ENCODE results near the gene C16orf95.

Gene C16orf95

DNA sequence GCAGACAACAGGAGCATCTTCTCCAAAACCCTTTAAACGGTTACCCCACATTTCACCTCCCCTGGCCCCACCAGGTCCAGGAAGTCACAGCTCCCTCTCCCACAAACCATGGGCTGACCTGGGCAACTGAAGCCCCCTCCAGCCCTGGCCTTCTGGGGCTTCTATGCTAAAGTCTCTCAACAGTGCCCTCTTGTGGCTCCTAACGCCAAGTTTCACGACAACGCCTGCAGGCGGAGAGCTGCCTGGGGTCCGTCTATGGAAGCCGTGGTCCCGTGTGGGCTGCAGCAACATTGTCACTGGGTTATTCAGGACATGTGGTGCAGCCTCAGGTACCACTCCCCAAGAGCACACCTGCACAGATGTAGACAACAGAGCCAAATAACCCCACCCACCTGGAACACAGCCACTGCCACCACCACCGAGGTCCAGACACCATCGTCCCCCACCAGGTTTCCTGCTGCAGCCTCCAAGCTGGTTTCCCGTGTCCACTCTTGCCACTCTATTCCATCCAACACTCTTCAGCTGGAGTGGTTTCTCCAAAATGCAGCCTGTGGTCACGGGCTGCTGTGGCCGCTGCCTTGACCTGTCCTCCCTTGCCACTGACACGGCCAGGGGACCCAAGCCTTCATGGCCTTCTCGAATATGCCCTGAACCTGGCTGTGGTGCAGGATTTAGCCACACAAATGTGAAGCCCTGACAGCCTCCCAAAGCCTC is 19.1 kb downstream of the C16orf95 start:
- Mint-ChIP-seq H3K36me3 (peaks cover 5% of the 10 kb centered on the region), H3K9me3 (no peaks in the 10 kb centered on the region), H3K27ac (peak overlapping the region; percentile 36), H3K4me3 (no peak overlapping the region), H3K4me1 (peaks cover 15% of the 10 kb centered on the region)
- DNase-seq (ENCODE audit: low spot score in 2 of 2), result peak; percentile 19 to 71
- peak; percentile 55 for ATAC-seq

DNA sequence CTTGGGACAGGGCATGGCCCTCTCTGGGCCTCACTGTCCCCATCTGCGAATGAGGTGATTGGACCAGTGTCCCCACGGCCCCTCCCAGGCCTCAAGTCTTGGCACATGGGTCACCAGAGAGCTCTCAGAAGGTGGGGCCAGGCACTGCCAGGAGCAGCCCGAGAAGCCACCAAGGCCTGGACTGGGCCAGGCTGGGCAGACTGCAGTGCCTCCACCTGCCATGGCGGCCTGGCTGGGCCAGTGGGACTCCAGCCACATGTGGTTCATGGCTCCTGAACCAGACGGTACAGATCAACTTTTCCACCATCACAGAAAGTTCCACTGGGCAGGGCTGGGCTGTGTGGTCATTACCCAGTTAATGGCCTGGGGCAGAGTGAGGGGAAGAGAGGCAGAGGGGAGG is 19.8 kb downstream of the C16orf95 start:
- Mint-ChIP-seq H3K27ac (no peak overlapping the region), H3K4me3 (no peak overlapping the region), H3K4me1 (peaks cover 15% of the 10 kb centered on the region), H3K9me3 (no peaks in the 10 kb centered on the region), H3K36me3 (peaks cover 5% of the 10 kb centered on the region)
- ATAC-seq (peak; percentile 17), DNase-seq (ENCODE audit: low spot score in 2 of 2) (no peak)

DNA sequence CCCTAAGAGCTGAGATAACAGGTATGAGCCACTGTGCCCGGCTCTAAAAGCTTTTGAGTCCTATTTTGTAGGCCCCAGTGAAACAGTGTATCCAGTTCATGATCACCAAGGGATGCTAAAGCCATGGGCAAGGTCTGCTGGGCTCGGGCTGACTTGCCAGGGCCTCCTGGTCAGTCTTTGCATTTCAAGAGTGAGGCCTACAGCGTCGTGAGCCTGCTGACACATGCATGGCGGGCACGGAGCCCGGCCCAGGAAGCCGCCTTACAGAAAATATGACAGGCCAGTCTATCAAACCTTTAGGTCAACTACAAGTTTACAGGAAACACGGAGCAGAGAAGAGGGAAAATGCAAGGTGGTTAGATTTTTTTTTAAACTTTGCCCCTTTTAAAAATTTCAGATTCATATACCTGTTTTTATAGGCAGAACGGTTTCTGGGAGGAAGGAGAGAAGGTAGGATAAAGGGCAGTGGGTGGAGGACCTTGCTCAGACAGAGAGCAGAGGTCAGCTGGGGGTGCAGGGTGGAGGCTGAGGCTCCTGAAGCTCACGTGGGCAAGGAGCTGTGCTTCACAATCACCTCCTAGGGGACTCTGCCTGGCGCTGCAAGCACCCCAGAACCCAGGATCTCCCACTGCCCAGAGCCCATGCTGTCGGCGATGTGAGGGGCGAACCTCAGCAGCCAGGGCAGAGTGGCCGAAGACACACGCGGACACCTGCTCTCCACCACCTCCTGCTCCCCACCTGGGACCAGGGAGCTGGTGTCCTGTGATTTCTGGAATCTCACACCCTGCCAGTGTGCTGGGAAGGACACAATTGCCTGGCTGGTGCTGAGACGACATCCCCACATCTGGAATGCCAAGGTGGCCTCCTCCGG is 21.3 kb downstream of the C16orf95 start:
- peaks cover 5% of the 10 kb centered on the region for H3K36me3 Mint-ChIP-seq
- no peak for DNase-seq (ENCODE audit: low spot score in 2 of 2)
- H3K9me3 Mint-ChIP-seq, result peaks cover 2% of the 10 kb centered on the region
- H3K27ac Mint-ChIP-seq, result no peak overlapping the region
- H3K4me1 Mint-ChIP-seq, result peaks cover 15% of the 10 kb centered on the region
- ATAC-seq, result no peak
- H3K4me3 Mint-ChIP-seq, result no peak overlapping the region

- no peak overlapping the region for H3K4me3 Mint-ChIP-seq
- H3K4me1 Mint-ChIP-seq, result peaks cover 15% of the 10 kb centered on the region
- peaks cover 5% of the 10 kb centered on the region for H3K36me3 Mint-ChIP-seq
- no peak for DNase-seq (ENCODE audit: low spot score in 2 of 2)
- no peak overlapping the region for H3K27ac Mint-ChIP-seq
- peak; percentile 47 for ATAC-seq
- H3K9me3 Mint-ChIP-seq, result peaks cover 2% of the 10 kb centered on the region
Observed at GRCh38 chr16:87295259-87295658, 21.9 kb downstream of the C16orf95 start.

DNA sequence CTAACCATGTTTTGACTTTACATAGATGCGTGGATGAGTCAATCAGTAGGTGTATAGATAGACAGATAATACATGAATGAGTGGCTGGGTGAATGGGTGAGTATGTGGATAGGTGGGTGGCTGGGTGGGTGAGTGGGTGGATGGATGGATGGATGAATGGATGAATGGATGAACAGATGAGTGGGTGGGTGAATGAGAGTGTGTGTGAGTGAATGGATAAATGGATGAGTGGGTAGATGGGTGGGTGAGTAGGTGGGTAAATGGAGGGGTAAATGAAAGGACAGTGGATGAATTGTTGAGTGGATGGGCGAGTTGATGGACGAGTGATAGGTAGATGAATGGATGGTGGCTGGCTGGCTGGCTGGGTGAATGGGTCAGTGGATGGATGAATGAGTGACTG is 23.2 kb downstream of the C16orf95 start:
- H3K4me1 Mint-ChIP-seq, result peaks cover 15% of the 10 kb centered on the region
- no peak for DNase-seq (ENCODE audit: low spot score in 2 of 2)
- H3K4me3 Mint-ChIP-seq, result no peak overlapping the region
- no peak overlapping the region for H3K27ac Mint-ChIP-seq
- H3K9me3 Mint-ChIP-seq, result peaks cover 2% of the 10 kb centered on the region
- peaks cover 5% of the 10 kb centered on the region for H3K36me3 Mint-ChIP-seq
- no peak for ATAC-seq

- Mint-ChIP-seq H3K9me3 (peaks cover 4% of the 10 kb centered on the region), H3K27ac (no peak overlapping the region), H3K4me1 (no peaks in the 10 kb centered on the region), H3K4me3 (no peak overlapping the region), H3K36me3 (no peaks in the 10 kb centered on the region)
- ATAC-seq (no peak), DNase-seq (ENCODE audit: low spot score in 2 of 2) (no peak)
Observed at GRCh38 chr16:87291944-87292343, 25.2 kb downstream of the C16orf95 start.

DNA sequence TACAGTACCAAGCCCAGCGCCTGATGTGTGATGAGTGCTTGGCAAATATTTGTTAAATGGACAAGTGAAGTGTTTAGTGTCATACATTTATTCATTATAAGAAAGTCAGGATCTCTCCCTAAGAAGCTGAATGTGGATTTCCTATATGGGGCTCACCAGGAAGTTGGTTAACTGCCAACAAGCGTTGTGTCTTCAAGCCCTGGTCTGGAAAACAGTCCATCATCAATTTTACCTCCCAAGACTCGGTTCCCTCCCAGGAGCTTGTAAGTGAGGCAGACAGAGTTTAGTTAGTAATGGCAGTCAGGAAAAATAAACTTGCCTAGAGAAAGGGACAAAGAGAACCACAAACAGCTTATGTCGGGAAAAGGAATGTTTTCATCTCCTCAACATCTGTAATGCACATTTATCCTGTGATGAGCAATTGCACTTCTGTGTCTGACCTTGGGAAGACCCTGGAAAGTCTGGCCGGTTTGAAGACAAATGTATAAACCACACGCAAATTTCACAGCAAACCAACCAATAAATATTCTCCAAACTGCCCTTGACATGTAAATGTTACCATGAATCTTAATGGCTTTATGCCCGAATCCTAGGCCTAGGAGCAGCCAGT is 28.3 kb downstream of the C16orf95 start:
- H3K4me1 Mint-ChIP-seq, result no peaks in the 10 kb centered on the region
- no peaks in the 10 kb centered on the region for H3K36me3 Mint-ChIP-seq
- H3K9me3 Mint-ChIP-seq, result peaks cover 7% of the 10 kb centered on the region
- DNase-seq (ENCODE audit: low spot score in 2 of 2), result no peak
- H3K27ac Mint-ChIP-seq, result no peak overlapping the region
- no peak overlapping the region for H3K4me3 Mint-ChIP-seq
- ATAC-seq, result no peak

DNA sequence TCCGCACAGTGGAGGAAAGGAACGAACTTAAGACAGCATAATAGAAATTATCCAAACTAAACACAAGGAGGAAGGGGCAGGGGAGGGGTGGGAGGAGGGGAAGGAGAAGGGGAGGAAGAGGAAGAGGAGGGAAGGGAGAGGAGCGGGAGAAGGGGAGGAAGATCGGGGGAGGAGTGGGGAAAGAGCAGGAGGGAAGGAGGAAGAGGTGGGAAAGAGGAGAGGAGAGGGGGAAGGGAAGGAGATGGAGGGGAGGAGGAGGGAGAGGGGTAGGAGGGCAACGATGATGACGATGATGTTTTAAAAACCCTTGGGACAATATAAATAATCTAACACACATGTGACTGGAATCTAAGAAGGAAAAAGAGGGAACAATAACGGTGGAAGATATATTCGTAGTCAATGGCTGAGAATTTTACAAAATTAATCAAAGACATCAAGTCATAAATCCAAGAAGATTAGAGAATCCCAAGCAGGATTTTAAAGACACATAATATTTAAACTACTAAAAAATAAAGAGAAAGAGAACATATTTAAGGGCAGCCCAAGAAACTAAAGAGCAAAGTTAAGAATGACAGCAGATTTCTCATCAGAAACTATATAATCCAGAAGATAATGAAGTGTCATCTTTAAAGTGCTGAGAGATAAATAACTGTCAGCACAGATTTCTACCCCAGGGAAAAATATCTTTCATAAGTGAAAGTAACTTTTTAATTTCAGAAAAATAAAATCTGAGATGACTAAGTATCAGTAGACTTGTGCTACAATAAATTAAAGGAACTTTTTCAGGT is 30.2 kb downstream of the C16orf95 start:
- ATAC-seq (no peak), DNase-seq (ENCODE audit: low spot score in 2 of 2) (no peak)
- no peak overlapping the region for H3K27ac Mint-ChIP-seq
- peaks cover 5% of the 10 kb centered on the region for H3K9me3 Mint-ChIP-seq
- H3K4me3 Mint-ChIP-seq, result no peak overlapping the region
- H3K4me1 Mint-ChIP-seq, result no peaks in the 10 kb centered on the region
- H3K36me3 Mint-ChIP-seq, result no peaks in the 10 kb centered on the region

GRCh38 chr16:87284183-87284582 is 33.0 kb downstream of the C16orf95 start:
- DNase-seq (ENCODE audit: low spot score in 2 of 2) (no peak), ATAC-seq (no peak)
- H3K27ac Mint-ChIP-seq, result no peak overlapping the region
- no peaks in the 10 kb centered on the region for H3K4me1 Mint-ChIP-seq
- H3K36me3 Mint-ChIP-seq, result no peaks in the 10 kb centered on the region
- H3K9me3 Mint-ChIP-seq, result peaks cover 5% of the 10 kb centered on the region
- no peak overlapping the region for H3K4me3 Mint-ChIP-seq

GRCh38 chr16:87279094-87279658 is 38.0 kb downstream of the C16orf95 start:
- ATAC-seq (no peak), DNase-seq (ENCODE audit: low spot score in 2 of 2) (no peak)
- Mint-ChIP-seq H3K36me3 (no peaks in the 10 kb centered on the region), H3K4me3 (no peak overlapping the region), H3K4me1 (peaks cover 21% of the 10 kb centered on the region), H3K27ac (no peak overlapping the region), H3K9me3 (no peaks in the 10 kb centered on the region)

DNA sequence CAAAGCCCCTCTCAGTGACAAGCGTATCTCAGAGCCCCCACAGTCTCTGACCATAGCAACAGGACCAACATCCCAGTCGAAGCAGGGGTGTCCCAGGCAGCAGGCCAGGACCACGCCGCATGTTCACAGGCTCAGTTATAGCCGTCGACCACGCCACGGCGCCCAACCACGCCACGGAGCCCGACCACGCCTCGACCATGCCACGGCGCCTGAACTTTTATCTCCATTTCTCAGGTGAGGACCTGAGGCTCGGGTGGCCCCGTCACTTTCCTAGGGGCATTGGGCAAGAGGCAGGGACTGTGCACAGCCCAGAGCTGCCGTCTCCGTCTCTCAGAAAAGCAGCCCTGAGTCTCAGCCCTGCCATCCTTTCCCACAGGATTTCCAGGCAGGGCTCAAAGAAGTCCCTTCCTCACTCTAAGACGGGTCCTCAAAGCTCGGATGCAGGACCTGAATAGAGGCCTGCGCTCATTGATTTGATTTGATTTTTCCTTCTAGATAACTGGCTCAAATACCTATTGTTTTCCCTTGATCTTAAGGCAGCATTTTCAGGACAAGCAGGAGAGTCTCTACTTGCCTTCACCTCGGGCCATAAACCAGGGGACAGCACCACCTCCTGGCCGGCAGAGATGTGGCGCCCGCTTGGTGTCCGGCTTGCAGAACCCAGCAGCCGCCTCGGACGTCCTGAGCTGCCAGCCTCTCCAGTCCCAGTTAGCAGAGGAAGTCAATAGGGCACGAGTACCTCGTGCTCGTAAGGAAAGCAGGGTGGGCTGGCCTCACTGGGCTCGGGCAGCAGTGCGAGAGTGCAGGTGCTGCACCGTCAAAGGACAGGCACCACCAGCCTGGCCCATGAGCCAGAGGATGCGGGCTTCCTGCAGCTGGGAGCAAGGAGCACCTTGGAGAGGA is 38.8 kb downstream of the C16orf95 start:
- DNase-seq (ENCODE audit: low spot score in 2 of 2) (peak; percentile 22 to 72), ATAC-seq (peak; percentile 70)
- no peaks in the 10 kb centered on the region for H3K36me3 Mint-ChIP-seq
- no peak overlapping the region for H3K4me3 Mint-ChIP-seq
- H3K27ac Mint-ChIP-seq, result no peak overlapping the region
- peaks cover 21% of the 10 kb centered on the region for H3K4me1 Mint-ChIP-seq
- H3K9me3 Mint-ChIP-seq, result no peaks in the 10 kb centered on the region

DNA sequence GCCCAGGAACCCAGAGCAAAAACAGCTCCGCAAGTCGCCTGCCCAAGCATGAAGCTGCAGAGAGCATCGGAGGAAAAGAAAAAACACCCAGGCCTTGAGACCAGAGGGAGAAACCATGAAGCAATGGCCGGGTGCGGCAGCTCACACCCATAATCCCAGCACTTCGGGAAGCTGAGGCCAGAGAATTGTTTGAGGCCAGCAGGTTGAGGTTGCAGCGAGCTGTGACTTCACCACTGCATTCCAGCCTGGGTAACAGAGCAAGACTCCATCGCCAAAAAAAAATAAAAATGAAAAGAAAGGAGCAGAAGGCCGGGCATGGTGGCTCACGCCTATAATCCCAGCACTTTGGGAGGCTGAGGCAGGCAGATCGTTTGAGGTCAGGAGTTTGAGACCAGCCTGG is 40.3 kb downstream of the C16orf95 start:
- H3K36me3 Mint-ChIP-seq, result no peaks in the 10 kb centered on the region
- DNase-seq (ENCODE audit: low spot score in 2 of 2), result no peak
- H3K4me3 Mint-ChIP-seq, result no peak overlapping the region
- H3K27ac Mint-ChIP-seq, result no peak overlapping the region
- no peaks in the 10 kb centered on the region for H3K9me3 Mint-ChIP-seq
- H3K4me1 Mint-ChIP-seq, result peaks cover 21% of the 10 kb centered on the region
- no peak for ATAC-seq

DNA sequence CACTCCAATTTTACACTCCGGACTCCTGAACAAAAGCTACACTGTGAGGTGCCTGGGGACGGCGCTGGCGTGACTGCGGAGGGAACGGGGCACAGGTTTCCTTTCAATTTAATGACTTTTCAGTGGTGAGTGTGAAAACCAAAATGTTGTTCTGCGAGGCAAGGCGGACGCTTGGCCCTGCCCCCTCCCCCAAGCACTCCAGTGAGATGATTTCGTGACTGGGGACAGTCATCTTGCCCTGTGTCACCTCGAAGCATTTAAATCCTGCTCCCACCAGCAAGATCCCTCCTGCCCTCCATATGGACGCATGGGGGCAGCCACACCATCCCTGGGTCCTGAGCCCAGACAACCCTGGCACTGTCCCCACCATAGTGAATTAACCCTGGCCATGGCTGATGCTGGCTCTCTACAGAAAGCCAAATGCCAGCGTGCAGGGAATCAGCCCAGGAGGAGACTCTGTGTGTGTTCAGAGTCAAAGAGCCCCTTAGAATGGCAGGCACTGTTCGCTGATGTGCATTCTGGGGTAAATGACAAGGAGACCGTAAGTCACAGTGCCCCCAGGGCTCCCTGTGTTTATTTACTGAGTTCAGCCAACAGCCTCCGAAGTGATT is 41.0 kb downstream of the C16orf95 start:
- no peaks in the 10 kb centered on the region for H3K9me3 Mint-ChIP-seq
- H3K4me1 Mint-ChIP-seq, result peaks cover 21% of the 10 kb centered on the region
- ATAC-seq (peak; percentile 24), DNase-seq (ENCODE audit: low spot score in 2 of 2) (no peak)
- no peak overlapping the region for H3K4me3 Mint-ChIP-seq
- no peak overlapping the region for H3K27ac Mint-ChIP-seq
- H3K36me3 Mint-ChIP-seq, result no peaks in the 10 kb centered on the region

DNA sequence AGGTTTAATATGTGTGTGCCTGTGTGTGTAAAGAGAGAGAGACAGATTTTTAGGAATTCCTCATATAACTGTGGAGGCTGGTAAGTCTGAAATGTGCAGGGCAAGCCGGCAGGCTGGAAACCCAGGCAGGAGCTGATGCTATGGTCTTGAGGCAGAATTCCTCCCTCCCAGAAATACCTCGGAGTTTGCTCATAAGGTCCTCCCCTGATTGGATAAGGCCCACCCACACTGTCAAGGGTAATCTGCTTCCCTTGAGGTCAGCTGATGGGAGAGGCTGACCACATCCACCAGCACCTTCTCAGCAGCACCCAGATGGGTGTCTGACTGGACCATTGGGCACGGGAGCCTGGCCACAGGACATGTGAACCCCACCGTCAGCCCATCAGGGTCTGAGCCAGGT is 42.4 kb downstream of the C16orf95 start:
- H3K27ac Mint-ChIP-seq, result no peak overlapping the region
- H3K36me3 Mint-ChIP-seq, result no peaks in the 10 kb centered on the region
- no peak overlapping the region for H3K4me3 Mint-ChIP-seq
- DNase-seq (ENCODE audit: low spot score in 2 of 2) (no peak), ATAC-seq (no peak)
- H3K4me1 Mint-ChIP-seq, result peaks cover 21% of the 10 kb centered on the region
- no peaks in the 10 kb centered on the region for H3K9me3 Mint-ChIP-seq
